GM23338 (cell line): ENCODE data around the gene ANAPC2. TPM values are rescaled to one million over a fixed set of nuclear protein-coding genes. Genes with fewer than 3 reads are reported as not detected.

Experiments used
- ATAC-seq: fragments of 200-7000 bp; cut with Tn5 transposase; 3 replicates; pipeline ENCODE4 v1.9.1; 2020
- DNase-seq: peaks from one replicate; pipeline ENCODE4 v3.0.0-alpha.2; 2015; ENCODE audit warnings: low spot score
- H2AFZ ChIP-seq: fragments of 200-600 bp; sonication (generic); 2 replicates; pipeline ENCODE4 v1.8.0; 2016; ENCODE audit warnings: antibody characterized with exemption, mild to moderate bottlenecking, moderate library complexity
- H3F3A ChIP-seq: fragments of 200-600 bp; sonication (generic); replicated peaks from 2 replicates; pipeline ENCODE4 v1.8.0; 2017; ENCODE audit warnings: antibody characterized with exemption, mixed run types, low read depth
- H3K27ac ChIP-seq: fragments of 200-600 bp; sonication (generic); 2 replicates; pipeline ENCODE4 v1.6.1; 2016; ENCODE audit warnings: low read depth
- H3K27me3 ChIP-seq: fragments of 200-600 bp; sonication (generic); 2 replicates; pipeline ENCODE4 v1.8.0; 2016; ENCODE audit warnings: mild to moderate bottlenecking, mixed run types, moderate library complexity; ENCODE audit not compliant: insufficient read depth
- H3K36me3 ChIP-seq: fragments of 200-600 bp; sonication (generic); 2 replicates; pipeline ENCODE4 v1.8.0; 2016; ENCODE audit warnings: mild to moderate bottlenecking; ENCODE audit not compliant: insufficient read depth
- H3K4me1 ChIP-seq: fragments of 200-600 bp; sonication (generic); 2 replicates; pipeline ENCODE4 v1.8.0; 2016; ENCODE audit warnings: mild to moderate bottlenecking, moderate library complexity; ENCODE audit not compliant: insufficient read depth
- H3K4me2 ChIP-seq: fragments of 200-600 bp; sonication (generic); 2 replicates; pipeline ENCODE4 v1.7.1; 2017; ENCODE audit warnings: mixed run types
- H3K4me3 ChIP-seq: fragments of 200-600 bp; sonication (generic); 2 replicates; pipeline ENCODE4 v1.6.1; 2016; ENCODE audit warnings: mixed run types
- H3K79me2 ChIP-seq: fragments of 200-600 bp; sonication (generic); replicated peaks from 2 replicates; pipeline ENCODE4 v1.8.0; 2017; ENCODE audit warnings: mild to moderate bottlenecking; ENCODE audit not compliant: insufficient read depth
- H3K9me2 ChIP-seq: fragments of 200-600 bp; sonication (generic); 2 replicates; pipeline ENCODE4 v1.8.0; 2017; ENCODE audit not compliant: insufficient read depth
- H4K20me1 ChIP-seq: fragments of 200-600 bp; sonication (generic); replicated peaks from 2 replicates; pipeline ENCODE4 v1.8.0; 2017; ENCODE audit warnings: mild to moderate bottlenecking; ENCODE audit not compliant: insufficient read depth
- H3K27ac Mint-ChIP-seq: 2 replicates; pipeline ENCODE4 v1.8.0; 2020; ENCODE audit warnings: inconsistent platforms, mild to moderate bottlenecking, moderate library complexity, mixed read lengths
- H3K27me3 Mint-ChIP-seq: 3 replicates; pipeline ENCODE4 v1.8.0; 2022; ENCODE audit warnings: low read depth, mild to moderate bottlenecking, moderate library complexity, mixed read lengths, inconsistent platforms; ENCODE audit not compliant: insufficient read depth, poor library complexity
- H3K36me3 Mint-ChIP-seq: 3 replicates; pipeline ENCODE4 v1.8.0; 2021; ENCODE audit warnings: low read depth, mild to moderate bottlenecking, inconsistent platforms, moderate library complexity, mixed read lengths
- H3K4me1 Mint-ChIP-seq: 3 replicates; pipeline ENCODE4 v1.8.0; 2020; ENCODE audit warnings: mild to moderate bottlenecking, inconsistent platforms, mixed read lengths
- H3K4me3 Mint-ChIP-seq: 3 replicates; pipeline ENCODE4 v1.8.0; 2021; ENCODE audit warnings: moderate library complexity, mild to moderate bottlenecking, inconsistent platforms, mixed read lengths
- H3K9me3 Mint-ChIP-seq: 3 replicates; pipeline ENCODE4 v1.8.0; 2020; ENCODE audit warnings: moderate library complexity, mild to moderate bottlenecking, inconsistent platforms, mixed read lengths
- CREB1 ChIP-seq: fragments of 250-450 bp; sonication (Bioruptor Pico); IDR thresholded peaks from 2 replicates; pipeline ENCODE4 v1.5.0; 2020; ENCODE audit warnings: low read depth, mild to moderate bottlenecking, moderate library complexity
- CTCF ChIP-seq, 2 experiments: fragments of 200-600 bp in 1 of 2; sonication (generic) in 1 of 2; conservative IDR thresholded peaks; 2 replicates each; pipeline versions ENCODE4 v1.5.1 to v1.6.1; 2016 to 2017; ENCODE audit warnings: antibody characterized with exemption in 2 of 2, low read depth in 2 of 2, mild to moderate bottlenecking in 2 of 2, moderate library complexity in 1 of 2
- ETS1 ChIP-seq: IDR thresholded peaks from 2 replicates; pipeline ENCODE4 v1.6.1; 2016; ENCODE audit warnings: antibody characterized with exemption
- EZH2 ChIP-seq: fragments of 200-600 bp; sonication (generic); IDR thresholded peaks from one replicate; pipeline ENCODE4 v1.8.0; 2017; ENCODE audit warnings: antibody characterized with exemption, mild to moderate bottlenecking, low read depth; ENCODE audit not compliant: unreplicated experiment
- EZH2phosphoT487 ChIP-seq: fragments of 200-600 bp; sonication (generic); IDR thresholded peaks from one replicate; pipeline ENCODE4 v1.8.1; 2018; ENCODE audit warnings: antibody characterized with exemption; ENCODE audit not compliant: unreplicated experiment
- JUNB ChIP-seq: IDR thresholded peaks from one replicate; pipeline ENCODE4 v1.6.1; 2016; ENCODE audit warnings: antibody characterized with exemption; ENCODE audit not compliant: unreplicated experiment
- NANOG ChIP-seq: IDR thresholded peaks from 2 replicates; pipeline ENCODE4 v1.6.1; 2016; ENCODE audit warnings: antibody characterized with exemption, borderline replicate concordance
- POLR2AphosphoS5 ChIP-seq: IDR thresholded peaks from 2 replicates; pipeline ENCODE4 v1.6.1; 2016; ENCODE audit warnings: antibody characterized with exemption, low read depth
- REST ChIP-seq: IDR thresholded peaks from one replicate; pipeline ENCODE4 v1.6.1; 2018; ENCODE audit warnings: antibody characterized with exemption; ENCODE audit not compliant: unreplicated experiment
- STAT1 ChIP-seq: IDR thresholded peaks from one replicate; pipeline ENCODE4 v1.6.1; 2016; ENCODE audit warnings: antibody characterized with exemption; ENCODE audit not compliant: unreplicated experiment
- ZNF114 ChIP-seq: fragments of 250-450 bp; sonication (Bioruptor Pico); IDR thresholded peaks from 2 replicates; pipeline ENCODE4 v1.5.0; 2020; ENCODE audit warnings: mild to moderate bottlenecking, moderate library complexity
- ZNF331 ChIP-seq: fragments of 250-450 bp; sonication (Bioruptor Pico); IDR thresholded peaks from 2 replicates; pipeline ENCODE4 v1.5.0; 2020; ENCODE audit warnings: low read depth, mild to moderate bottlenecking, moderate library complexity
- ZNF462 ChIP-seq: fragments of 250-450 bp; sonication (Bioruptor Pico); IDR thresholded peaks from 2 replicates; pipeline ENCODE4 v1.5.0; 2020; ENCODE audit warnings: mild to moderate bottlenecking, moderate library complexity
- polyA plus RNA-seq: library from polyadenylated mRNA; unstranded; fragments of >200 nt; fragmentation: Nextera tagmentation; extraction: Ambion mirVana; gene quantifications from 2 replicates; pipeline ENCODE4 v1.2.1, GENCODE V29; 2016
- total RNA-seq: library from RNA; depleted of rRNA; stranded (reverse); fragments of >200 nt; shearing (Covaris generic); gene quantifications from 2 replicates; pipeline ENCODE4 v1.2.3, GENCODE V29; 2014

ANAPC2 gene
- total and polyA plus RNA-seq, 2 experiments from 2014 or later = 16.4 to 42.9 TPM

- H3K27ac Mint-ChIP-seq = no peak overlapping the region
- Histone ChIP-seq H3K4me2 (peak overlapping the region; percentile 66; the same call in 1 of the 2 replicates), H3K36me3 (no peaks in the 10 kb centered on the region)
Measured at GRCh38 chr9:137227853-137228505, 39.6 kb upstream of the ANAPC2 start.

More at GRCh38 chr9:137227853-137228505, 39.6 kb upstream of the ANAPC2 start:
- Histone ChIP-seq H3K27me3 (peaks cover 1% of the 10 kb centered on the region; the same call in 1 of the 2 replicates), H3K79me2 (no peaks in the 10 kb centered on the region), H3K4me3 (no peak overlapping the region), H3K9me2 (no peaks in the 10 kb centered on the region), H3K27ac (no peak overlapping the region), H2AFZ (no peak overlapping the region), H4K20me1 (no peaks in the 10 kb centered on the region), H3K4me1 (no peaks in the 10 kb centered on the region; the same call in 1 of the 2 replicates), H3F3A (0 out of 2 replicates have a peak, but pooled peaks cover 6% of the 10 kb centered on the region)
- DNase-seq = no peak
- Mint-ChIP-seq H3K9me3 (no peaks in the 10 kb centered on the region), H3K4me3 (no peak overlapping the region), H3K4me1 (peaks cover 2% of the 10 kb centered on the region; the same call in 2 of the 3 replicates), H3K27me3 (peaks cover 3% of the 10 kb centered on the region), H3K36me3 (no peaks in the 10 kb centered on the region)
- TF ChIP-seq JUNB (no peak), CREB1 (CRISPR knock-in tag) (no peak), EZH2phosphoT487 (no peak), ZNF331 (CRISPR knock-in tag) (no peak), ZNF114 (CRISPR knock-in tag) (no peak), ETS1 (no peak), EZH2 (no peak), REST (no peak), ZNF462 (CRISPR knock-in tag) (no peak), STAT1 (no peak), CTCF (conservative IDR thresholded peaks at IDR 0.05; ENCODE audit: low read depth in 2 of 2) (no peak), NANOG (no peak), POLR2AphosphoS5 (no peak)
- no peak for ATAC-seq
